A549 (cell line): ENCODE results near the gene CCR1. TPM values are rescaled to one million over a fixed set of nuclear protein-coding genes. Genes with fewer than 3 reads are reported as not detected.

Experiments
- ATAC-seq, 2 experiments: fragments of 200-7000 bp in 1 of 2; fragments of >200 bp in 1 of 2; cut with Nextera tagmentation in 1 of 2; cut with Tn5 transposase in 1 of 2; 3 replicates each; pipeline versions ENCODE4 v1.8.0 to v1.9.1; 2018 to 2020; ENCODE audit warnings: mild to moderate bottlenecking in 1 of 2, moderate library complexity in 1 of 2
- CTCF ChIA-PET: fragments of 300-600 bp; sonication (Branson Sonifier 250); formaldehyde crosslinking; extraction: SDS; loops from one replicate; lab custom pipeline; 2021; ENCODE audit warnings: antibody characterized with exemption, inconsistent platforms; lab: Yijun Ruan, JAX
- POLR2A ChIA-PET: fragments of 350-600 bp; formaldehyde crosslinking; extraction: SDS; loops from one replicate; lab custom pipeline; 2021; ENCODE audit warnings: antibody characterized with exemption, inconsistent platforms; lab: Yijun Ruan, JAX
- DNase-seq, 2 experiments: peaks; one replicate each; pipeline versions ENCODE4 v3.0.0 to v3.0.0-alpha.2; 2011 to 2016; ENCODE audit warnings: low read depth in 1 of 2, low spot score in 1 of 2
- FAIRE-seq: peaks from 2 replicates; lab custom pipeline; 2011; peaks lifted over from hg19 to GRCh38; lab: Jason Lieb, UNC
- H3K27ac ChIP-seq, 2 experiments: fragments of >200 bp; sonication (Bioruptor Twin); formaldehyde crosslinking; 3 replicates each; pipeline ENCODE4 v1.5.1; 2016 to 2017
- H3K4me1 ChIP-seq: fragments of >200 bp; sonication (Bioruptor Twin); formaldehyde crosslinking; 3 replicates; pipeline ENCODE4 v1.6.1; 2016
- H3K4me2 ChIP-seq: fragments of >200 bp; sonication (Bioruptor Twin); formaldehyde crosslinking; 3 replicates; pipeline ENCODE4 v1.6.1; 2016
- H3K4me3 ChIP-seq: fragments of >200 bp; sonication (Bioruptor Twin); formaldehyde crosslinking; 3 replicates; pipeline ENCODE4 v1.5.1; 2016
- H3K9me3 ChIP-seq: fragments of >200 bp; sonication (Bioruptor Twin); formaldehyde crosslinking; 3 replicates; pipeline ENCODE4 v1.6.1; 2016
- CBX2 ChIP-seq: fragments of 200-600 bp; sonication (generic); IDR thresholded peaks from 2 replicates; pipeline ENCODE4 v1.6.1; 2016; ENCODE audit warnings: low read depth, mild to moderate bottlenecking, borderline replicate concordance
- EP300 ChIP-seq, 2 experiments: fragments of >200 bp; sonication (Bioruptor Twin); formaldehyde crosslinking; IDR thresholded peaks; 2 replicates in 1 of 2; 3 replicates in 1 of 2; pipeline ENCODE4 v1.6.1; 2016 to 2017
- FOXS1 ChIP-seq: fragments of 250-450 bp; sonication (Bioruptor Pico); IDR thresholded peaks from 2 replicates; pipeline ENCODE4 v1.5.0; 2020; ENCODE audit warnings: mild to moderate bottlenecking, moderate library complexity
- HOXB5 ChIP-seq: fragments of 250-450 bp; sonication (Bioruptor Pico); IDR thresholded peaks from 2 replicates; pipeline ENCODE4 v1.5.0; 2020; ENCODE audit warnings: mild to moderate bottlenecking, moderate library complexity
- JUN ChIP-seq, 2 experiments: fragments of >200 bp; sonication (Bioruptor Twin); formaldehyde crosslinking; IDR thresholded peaks; 2 replicates in 1 of 2; 3 replicates in 1 of 2; pipeline ENCODE4 v1.6.1; 2016 to 2017
- KDM1A ChIP-seq: fragments of 200-600 bp; sonication (generic); IDR thresholded peaks from 2 replicates; pipeline ENCODE4 v1.6.1; 2016; ENCODE audit warnings: low read depth, mild to moderate bottlenecking
- KDM5A ChIP-seq: fragments of 200-600 bp; sonication (generic); IDR thresholded peaks from 2 replicates; pipeline ENCODE4 v1.6.1; 2016; ENCODE audit warnings: antibody characterized with exemption, mild to moderate bottlenecking
- PHF8 ChIP-seq: fragments of 200-600 bp; sonication (generic); IDR thresholded peaks from 2 replicates; pipeline ENCODE4 v1.6.1; 2016; ENCODE audit warnings: low read depth, mild to moderate bottlenecking, antibody characterized with exemption, moderate library complexity, borderline replicate concordance
- POLR2A ChIP-seq: IDR thresholded peaks from 2 replicates; pipeline ENCODE4 v1.6.1; 2012; ENCODE audit warnings: mild to moderate bottlenecking, low read length
- RAD21 ChIP-seq, 2 experiments: fragments of >200 bp in 1 of 2; sonication (Bioruptor Twin) in 1 of 2; formaldehyde crosslinking in 1 of 2; IDR thresholded peaks in 1 of 2; conservative IDR thresholded peaks in 1 of 2; 2 replicates in 1 of 2; 3 replicates in 1 of 2; pipeline ENCODE4 v1.6.1; 2012 to 2018; ENCODE audit warnings: inconsistent platforms in 1 of 2
- RFX5 ChIP-seq: fragments of 450-650 bp; IDR thresholded peaks from 2 replicates; pipeline ENCODE4 v1.7.1; 2014; ENCODE audit warnings: antibody characterized with exemption, mild to moderate bottlenecking, moderate library complexity
- RNF2 ChIP-seq: fragments of 200-600 bp; sonication (generic); IDR thresholded peaks from 2 replicates; pipeline ENCODE4 v1.6.1; 2016; ENCODE audit warnings: low read depth, mild to moderate bottlenecking, antibody characterized with exemption, moderate library complexity, borderline replicate concordance
- SMC3 ChIP-seq: fragments of >200 bp; sonication (Bioruptor Twin); formaldehyde crosslinking; IDR thresholded peaks from 3 replicates; pipeline ENCODE4 v1.6.1; 2018; ENCODE audit warnings: inconsistent platforms
- TFCP2L1 ChIP-seq: fragments of 250-450 bp; sonication (Bioruptor Pico); IDR thresholded peaks from 2 replicates; pipeline ENCODE4 v1.5.0; 2021; ENCODE audit warnings: mild to moderate bottlenecking
- TP53 ChIP-seq: fragments of 250-450 bp; sonication (Bioruptor Pico); IDR thresholded peaks from 2 replicates; pipeline ENCODE4 v1.5.0; 2021; ENCODE audit warnings: mild to moderate bottlenecking, moderate library complexity
- ZSCAN20 ChIP-seq: fragments of 250-450 bp; sonication (Bioruptor Pico); IDR thresholded peaks from 2 replicates; pipeline ENCODE4 v1.8.0; 2022; ENCODE audit warnings: mild to moderate bottlenecking, moderate library complexity
- WGBS: methylation state at CpG from one replicate; pipeline ENCODE4 v1.1.6; 2017; ENCODE audit errors: missing lambda C conversion rate; 5-methylcytosine and 5-hydroxymethylcytosine counted together
- polyA plus RNA-seq, 4 experiments: library from polyadenylated mRNA; depleted of rRNA in 3 of 4; stranded (reverse); fragments of >200 nt; fragmentation: RNase III in 1 of 4; extraction: RNeasy Plus Mini Kit Qiagen cat#74134 plus additional on column Dnase treatment in 1 of 4; gene quantifications; 2 replicates in 3 of 4; 3 replicates in 1 of 4; pipeline ENCODE4 v1.2.3, GENCODE V29; 2011 to 2017
- TF ChIP-seq, protein P1 (sequence below): fragments of 150-350 bp; IDR thresholded peaks from 2 replicates; pipeline ENCODE4 v1.6.1; 2014; ENCODE audit warnings: low read depth, mild to moderate bottlenecking, low read length
- TF ChIP-seq, protein P2 (sequence below): fragments of 450-650 bp; IDR thresholded peaks from 2 replicates; pipeline ENCODE4 v1.6.1; 2014; ENCODE audit warnings: antibody characterized with exemption
- TF ChIP-seq, protein P3 (sequence below): fragments of >200 bp; sonication (Bioruptor Twin); formaldehyde crosslinking; IDR thresholded peaks from 2 replicates; pipeline ENCODE4 v1.6.1; 2016
- TF ChIP-seq, protein P4 (sequence below): fragments of >200 bp; sonication (Bioruptor Twin); formaldehyde crosslinking; IDR thresholded peaks from 3 replicates; pipeline ENCODE4 v1.5.1; 2016
- TF ChIP-seq, protein P5 (sequence below): IDR thresholded peaks from 2 replicates; pipeline ENCODE4 v1.6.1; 2012
- TF ChIP-seq, protein P6 (sequence below): fragments of >200 bp; sonication (Bioruptor Twin); formaldehyde crosslinking; IDR thresholded peaks from 3 replicates; pipeline ENCODE4 v1.6.1; 2016
- TF ChIP-seq, protein P7 (sequence below): IDR thresholded peaks from 2 replicates; pipeline ENCODE4 v1.6.1; 2012; ENCODE audit warnings: low read depth, borderline replicate concordance

The CCR1 gene
- polyA plus RNA-seq, 2 of the 4 experiments (the other 2 are of a cell fraction), result 0.03 TPM; not detected in 1

DNA sequence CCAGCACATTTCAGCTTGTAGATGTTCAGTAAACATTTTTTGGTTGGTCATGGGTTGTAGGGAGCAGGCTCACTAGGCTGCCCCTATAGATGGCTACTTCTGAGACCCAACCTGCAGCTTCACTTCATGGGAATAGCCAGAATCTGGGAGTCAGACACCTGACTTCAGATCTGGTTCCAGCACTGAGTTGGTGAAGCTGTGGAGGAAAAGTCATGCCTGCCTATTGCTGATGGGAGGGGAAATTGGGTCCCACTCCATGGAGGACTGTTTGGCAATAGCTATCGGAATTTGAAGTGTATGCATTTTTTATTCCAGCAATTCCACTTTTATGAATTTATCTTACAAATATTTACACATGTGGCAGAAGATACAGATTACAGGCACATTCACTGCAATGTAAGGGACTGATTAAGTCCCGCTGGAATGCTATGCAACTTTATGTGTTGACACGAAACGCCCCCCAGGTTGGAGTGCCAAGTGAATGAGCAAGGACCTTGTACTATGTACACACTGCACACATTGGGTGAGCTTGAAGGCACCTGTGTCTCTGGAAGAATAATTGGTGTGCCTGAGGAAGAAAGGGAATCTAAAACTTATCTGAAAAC, 7.8 kb upstream of the CCR1 start (continued):
- TF ChIP-seq JUN (IDR thresholded peaks at IDR 0.05) (no peak), POLR2A (no peak), PHF8 (no peak), TFCP2L1 (CRISPR knock-in tag) (no peak)
- TF ChIP-seq, protein P1, sequence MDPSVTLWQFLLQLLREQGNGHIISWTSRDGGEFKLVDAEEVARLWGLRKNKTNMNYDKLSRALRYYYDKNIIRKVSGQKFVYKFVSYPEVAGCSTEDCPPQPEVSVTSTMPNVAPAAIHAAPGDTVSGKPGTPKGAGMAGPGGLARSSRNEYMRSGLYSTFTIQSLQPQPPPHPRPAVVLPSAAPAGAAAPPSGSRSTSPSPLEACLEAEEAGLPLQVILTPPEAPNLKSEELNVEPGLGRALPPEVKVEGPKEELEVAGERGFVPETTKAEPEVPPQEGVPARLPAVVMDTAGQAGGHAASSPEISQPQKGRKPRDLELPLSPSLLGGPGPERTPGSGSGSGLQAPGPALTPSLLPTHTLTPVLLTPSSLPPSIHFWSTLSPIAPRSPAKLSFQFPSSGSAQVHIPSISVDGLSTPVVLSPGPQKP, result no peak

DNA sequence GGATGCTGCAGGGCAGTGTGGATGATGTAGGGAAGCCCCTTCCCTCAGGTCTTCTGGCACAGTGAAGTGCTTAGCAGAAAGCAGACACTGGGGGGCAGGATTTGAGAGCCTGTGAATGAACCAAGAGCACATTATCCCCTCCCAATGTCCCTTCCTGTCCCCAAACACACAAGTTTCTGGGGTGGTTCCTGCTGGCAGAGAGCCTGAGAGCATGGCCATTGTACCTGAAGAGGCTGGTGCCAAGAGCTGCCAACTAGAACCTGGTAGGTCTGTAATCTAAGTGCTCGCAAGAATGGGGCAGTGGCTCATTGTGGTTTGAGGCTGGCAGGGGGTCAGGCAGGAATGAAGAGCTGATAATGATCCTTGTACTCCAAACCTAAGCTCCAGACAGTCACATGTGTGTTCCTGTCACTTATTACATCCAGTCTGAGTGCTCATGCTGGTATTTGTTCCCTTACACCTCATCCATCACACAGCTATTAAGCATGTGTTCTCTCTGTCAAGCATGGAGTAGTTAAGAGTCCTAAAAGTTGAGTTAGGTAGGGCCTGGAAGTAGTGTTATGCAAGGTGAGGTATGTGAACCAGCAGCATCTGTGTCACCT, 6.7 kb upstream of the CCR1 start:
- ChIA-PET CTCF (interaction anchor here (1.2 to 1.4 kb wide), 2 partner anchors 19 to 128 kb away, joined by 3 read pairs; no protein-coding TSS in a partner anchor), POLR2A (no interaction called here)
- no peak overlapping the region for H3K4me2 ChIP-seq
- FAIRE-seq (no peak), ATAC-seq (no peak), DNase-seq (peak in 1 of 2 experiments; percentile 2)
- H3K4me1 ChIP-seq, result no peaks in the 10 kb centered on the region
- no peaks in the 10 kb centered on the region for H3K9me3 ChIP-seq
- no peak overlapping the region for H3K27ac ChIP-seq
- 0% methylated on average over 1 of the region's 1 CpG for WGBS
- H3K4me3 ChIP-seq, result no peak overlapping the region
- TF ChIP-seq, protein P2, sequence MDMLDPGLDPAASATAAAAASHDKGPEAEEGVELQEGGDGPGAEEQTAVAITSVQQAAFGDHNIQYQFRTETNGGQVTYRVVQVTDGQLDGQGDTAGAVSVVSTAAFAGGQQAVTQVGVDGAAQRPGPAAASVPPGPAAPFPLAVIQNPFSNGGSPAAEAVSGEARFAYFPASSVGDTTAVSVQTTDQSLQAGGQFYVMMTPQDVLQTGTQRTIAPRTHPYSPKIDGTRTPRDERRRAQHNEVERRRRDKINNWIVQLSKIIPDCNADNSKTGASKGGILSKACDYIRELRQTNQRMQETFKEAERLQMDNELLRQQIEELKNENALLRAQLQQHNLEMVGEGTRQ, result no peak
- TF ChIP-seq, protein P3, sequence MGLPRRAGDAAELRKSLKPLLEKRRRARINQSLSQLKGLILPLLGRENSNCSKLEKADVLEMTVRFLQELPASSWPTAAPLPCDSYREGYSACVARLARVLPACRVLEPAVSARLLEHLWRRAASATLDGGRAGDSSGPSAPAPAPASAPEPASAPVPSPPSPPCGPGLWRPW, result no peak
- TF ChIP-seq, protein P4, sequence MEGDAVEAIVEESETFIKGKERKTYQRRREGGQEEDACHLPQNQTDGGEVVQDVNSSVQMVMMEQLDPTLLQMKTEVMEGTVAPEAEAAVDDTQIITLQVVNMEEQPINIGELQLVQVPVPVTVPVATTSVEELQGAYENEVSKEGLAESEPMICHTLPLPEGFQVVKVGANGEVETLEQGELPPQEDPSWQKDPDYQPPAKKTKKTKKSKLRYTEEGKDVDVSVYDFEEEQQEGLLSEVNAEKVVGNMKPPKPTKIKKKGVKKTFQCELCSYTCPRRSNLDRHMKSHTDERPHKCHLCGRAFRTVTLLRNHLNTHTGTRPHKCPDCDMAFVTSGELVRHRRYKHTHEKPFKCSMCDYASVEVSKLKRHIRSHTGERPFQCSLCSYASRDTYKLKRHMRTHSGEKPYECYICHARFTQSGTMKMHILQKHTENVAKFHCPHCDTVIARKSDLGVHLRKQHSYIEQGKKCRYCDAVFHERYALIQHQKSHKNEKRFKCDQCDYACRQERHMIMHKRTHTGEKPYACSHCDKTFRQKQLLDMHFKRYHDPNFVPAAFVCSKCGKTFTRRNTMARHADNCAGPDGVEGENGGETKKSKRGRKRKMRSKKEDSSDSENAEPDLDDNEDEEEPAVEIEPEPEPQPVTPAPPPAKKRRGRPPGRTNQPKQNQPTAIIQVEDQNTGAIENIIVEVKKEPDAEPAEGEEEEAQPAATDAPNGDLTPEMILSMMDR, result no peak
- TF ChIP-seq ZSCAN20 (CRISPR knock-in tag), result no peak
- TF ChIP-seq CBX2, result no peak
- TF ChIP-seq TFCP2L1 (CRISPR knock-in tag), result no peak

DNA sequence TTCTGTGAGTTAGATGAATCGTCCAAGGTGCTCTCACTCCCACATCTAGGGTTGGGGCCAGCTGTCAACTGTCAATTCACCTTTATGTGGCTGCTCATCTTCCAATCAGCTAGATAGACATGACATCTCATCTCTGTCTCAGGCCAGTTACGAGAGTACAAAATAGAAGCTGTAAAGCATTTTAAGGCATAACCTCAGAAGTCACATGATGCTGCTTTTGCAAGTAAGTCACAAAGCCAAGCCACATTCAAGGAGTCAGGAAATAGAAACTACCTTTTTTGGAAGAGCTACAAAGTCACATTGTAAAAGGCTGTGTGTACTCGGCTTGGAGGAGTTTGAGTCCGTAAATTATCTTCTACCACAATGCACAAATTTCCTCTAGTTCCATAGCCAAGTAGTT, 5.1 kb upstream of the CCR1 start:
- no peak for ATAC-seq
- no peak overlapping the region for H3K4me2 ChIP-seq
- ChIA-PET POLR2A (no interaction called here), CTCF (no interaction called here)
- H3K9me3 ChIP-seq, result no peaks in the 10 kb centered on the region
- no peaks in the 10 kb centered on the region for H3K4me1 ChIP-seq
- no peak for DNase-seq
- no peak for FAIRE-seq
- TF ChIP-seq KDM1A (no peak), EP300 (IDR thresholded peaks at IDR 0.05) (no peak), SMC3 (no peak), KDM5A (no peak)
- TF ChIP-seq, protein P5, sequence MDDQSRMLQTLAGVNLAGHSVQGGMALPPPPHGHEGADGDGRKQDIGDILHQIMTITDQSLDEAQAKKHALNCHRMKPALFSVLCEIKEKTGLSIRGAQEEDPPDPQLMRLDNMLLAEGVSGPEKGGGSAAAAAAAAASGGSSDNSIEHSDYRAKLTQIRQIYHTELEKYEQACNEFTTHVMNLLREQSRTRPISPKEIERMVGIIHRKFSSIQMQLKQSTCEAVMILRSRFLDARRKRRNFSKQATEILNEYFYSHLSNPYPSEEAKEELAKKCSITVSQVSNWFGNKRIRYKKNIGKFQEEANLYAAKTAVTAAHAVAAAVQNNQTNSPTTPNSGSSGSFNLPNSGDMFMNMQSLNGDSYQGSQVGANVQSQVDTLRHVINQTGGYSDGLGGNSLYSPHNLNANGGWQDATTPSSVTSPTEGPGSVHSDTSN, result no peak
- no peak overlapping the region for H3K27ac ChIP-seq
- no peak overlapping the region for H3K4me3 ChIP-seq
- WGBS, result 18% methylated on average over 4 of the region's 4 CpGs

DNA sequence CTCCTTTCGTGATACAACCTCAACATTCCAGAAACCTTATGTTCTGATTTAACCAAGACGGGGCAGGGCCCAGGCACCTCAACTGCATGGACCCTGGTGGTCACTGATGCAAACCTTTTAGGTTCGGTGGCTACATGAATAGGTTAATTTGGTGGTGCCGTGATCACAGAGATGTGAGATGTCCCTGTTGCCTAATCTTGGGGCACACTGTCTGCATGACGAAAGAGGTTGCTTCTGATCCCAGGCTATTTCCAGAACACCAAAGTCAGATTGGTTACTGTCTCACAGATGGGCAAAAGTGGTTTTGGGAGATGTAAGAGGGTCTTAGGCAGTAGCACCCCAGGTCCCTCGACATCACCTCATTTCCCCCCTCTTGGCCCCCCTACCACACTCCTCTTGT, 4.0 kb upstream of the CCR1 start:
- ChIA-PET POLR2A (no interaction called here), CTCF (no interaction called here)
- Histone ChIP-seq H3K4me3 (no peak overlapping the region), H3K4me2 (no peak overlapping the region), H3K9me3 (no peaks in the 10 kb centered on the region), H3K4me1 (no peaks in the 10 kb centered on the region), H3K27ac (no peak overlapping the region)
- FAIRE-seq (no peak), ATAC-seq (no peak), DNase-seq (no peak)
- 20% methylated on average over 4 of the region's 6 CpGs for WGBS
- TF ChIP-seq, protein P6, sequence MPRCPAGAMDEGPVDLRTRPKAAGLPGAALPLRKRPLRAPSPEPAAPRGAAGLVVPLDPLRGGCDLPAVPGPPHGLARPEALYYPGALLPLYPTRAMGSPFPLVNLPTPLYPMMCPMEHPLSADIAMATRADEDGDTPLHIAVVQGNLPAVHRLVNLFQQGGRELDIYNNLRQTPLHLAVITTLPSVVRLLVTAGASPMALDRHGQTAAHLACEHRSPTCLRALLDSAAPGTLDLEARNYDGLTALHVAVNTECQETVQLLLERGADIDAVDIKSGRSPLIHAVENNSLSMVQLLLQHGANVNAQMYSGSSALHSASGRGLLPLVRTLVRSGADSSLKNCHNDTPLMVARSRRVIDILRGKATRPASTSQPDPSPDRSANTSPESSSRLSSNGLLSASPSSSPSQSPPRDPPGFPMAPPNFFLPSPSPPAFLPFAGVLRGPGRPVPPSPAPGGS, result no peak
- TF ChIP-seq FOXS1 (CRISPR knock-in tag) (no peak), RAD21 (conservative IDR thresholded peaks at IDR 0.05 in 1 of 2, IDR thresholded peaks at IDR 0.05 in 1 of 2) (no peak), HOXB5 (CRISPR knock-in tag) (no peak), TP53 (CRISPR knock-in tag) (no peak), RNF2 (no peak), RFX5 (no peak)
- TF ChIP-seq, protein P7, sequence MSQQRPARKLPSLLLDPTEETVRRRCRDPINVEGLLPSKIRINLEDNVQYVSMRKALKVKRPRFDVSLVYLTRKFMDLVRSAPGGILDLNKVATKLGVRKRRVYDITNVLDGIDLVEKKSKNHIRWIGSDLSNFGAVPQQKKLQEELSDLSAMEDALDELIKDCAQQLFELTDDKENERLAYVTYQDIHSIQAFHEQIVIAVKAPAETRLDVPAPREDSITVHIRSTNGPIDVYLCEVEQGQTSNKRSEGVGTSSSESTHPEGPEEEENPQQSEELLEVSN, result no peak
